Parathyroid adenoma (tissue), 2 donors: Measurements from ENCODE around the gene EGF.

Experiments used
- H2AFZ ChIP-seq: fragments of 300-600 bp; sonication (generic); one replicate; pipeline ENCODE4 v1.7.0; 2017; ENCODE audit warnings: antibody characterized with exemption, mild to moderate bottlenecking
- H3K27ac ChIP-seq: fragments of 300-600 bp; sonication (generic); one replicate; pipeline ENCODE4 v1.7.0; 2017
- H3K27me3 ChIP-seq: fragments of 300-600 bp; sonication (generic); one replicate; pipeline ENCODE4 v1.7.0; 2017; ENCODE audit warnings: low read length; ENCODE audit not compliant: control insufficient read depth, insufficient read depth
- H3K36me3 ChIP-seq: fragments of 300-600 bp; sonication (generic); one replicate; pipeline ENCODE4 v1.7.0; 2017; ENCODE audit warnings: low read length; ENCODE audit not compliant: control insufficient read depth, insufficient read depth
- H3K4me1 ChIP-seq: fragments of 300-600 bp; sonication (generic); one replicate; pipeline ENCODE4 v1.7.0; 2017; ENCODE audit warnings: control low read depth
- H3K4me2 ChIP-seq: fragments of 300-600 bp; sonication (generic); one replicate; pipeline ENCODE4 v1.7.0; 2017; ENCODE audit warnings: low read length
- H3K4me3 ChIP-seq: fragments of 300-600 bp; sonication (generic); one replicate; pipeline ENCODE4 v1.7.0; 2017; ENCODE audit warnings: low read depth, low read length
- H3K79me2 ChIP-seq: fragments of 300-600 bp; sonication (generic); one replicate; pipeline ENCODE4 v1.7.0; 2017; ENCODE audit warnings: control low read depth
- H3K9ac ChIP-seq: fragments of 300-600 bp; sonication (generic); one replicate; pipeline ENCODE4 v1.7.0; 2017; ENCODE audit warnings: mild to moderate bottlenecking
- H3K9me3 ChIP-seq: fragments of 300-600 bp; sonication (generic); one replicate; pipeline ENCODE4 v1.7.0; 2017; ENCODE audit warnings: low read length; ENCODE audit not compliant: control insufficient read depth
- CTCF ChIP-seq: fragments of 300-600 bp; sonication (generic); IDR thresholded peaks from one replicate; pipeline ENCODE4 v1.7.0; 2017; ENCODE audit warnings: antibody characterized with exemption, mild to moderate bottlenecking
- donor health status: primary hyperparathyroidism.

The EGF gene

GRCh38 chr4:109966891-109967481 lies 54.3 kb downstream of the EGF start:
- Histone ChIP-seq H3K4me1 (no peaks in the 10 kb centered on the region), H3K36me3 (no peaks in the 10 kb centered on the region), H3K9me3 (no peaks in the 10 kb centered on the region), H3K79me2 (no peaks in the 10 kb centered on the region), H3K27me3 (no peaks in the 10 kb centered on the region), H2AFZ (no peak overlapping the region), H3K4me3 (no peak overlapping the region), H3K27ac (no peak overlapping the region), H3K4me2 (no peak overlapping the region), H3K9ac (no peak overlapping the region)
- no peak for TF ChIP-seq CTCF

GRCh38 chr4:109967798-109968520 lies 55.3 kb downstream of the EGF start:
- H3K4me1 ChIP-seq = no peaks in the 10 kb centered on the region
- H3K27me3 ChIP-seq = no peaks in the 10 kb centered on the region
- no peak overlapping the region for H3K4me3 ChIP-seq
- no peak overlapping the region for H2AFZ ChIP-seq
- no peak overlapping the region for H3K4me2 ChIP-seq
- no peak for TF ChIP-seq CTCF
- H3K9ac ChIP-seq = no peak overlapping the region
- no peak overlapping the region for H3K27ac ChIP-seq
- H3K79me2 ChIP-seq = no peaks in the 10 kb centered on the region
- H3K9me3 ChIP-seq = no peaks in the 10 kb centered on the region
- no peaks in the 10 kb centered on the region for H3K36me3 ChIP-seq

GRCh38 chr4:109969087-109969486 lies 56.4 kb downstream of the EGF start:
- no peak overlapping the region for H3K4me2 ChIP-seq
- H3K9me3 ChIP-seq = no peaks in the 10 kb centered on the region
- no peaks in the 10 kb centered on the region for H3K79me2 ChIP-seq
- H3K27me3 ChIP-seq = no peaks in the 10 kb centered on the region
- TF ChIP-seq CTCF = no peak
- no peak overlapping the region for H3K4me3 ChIP-seq
- no peak overlapping the region for H2AFZ ChIP-seq
- no peak overlapping the region for H3K27ac ChIP-seq
- H3K9ac ChIP-seq = no peak overlapping the region
- H3K36me3 ChIP-seq = no peaks in the 10 kb centered on the region
- H3K4me1 ChIP-seq = no peaks in the 10 kb centered on the region

- TF ChIP-seq CTCF = no peak
These were observed 57.2 kb downstream of the EGF start for GRCh38 chr4:109969919-109970318.

More at GRCh38 chr4:109969919-109970318, 57.2 kb downstream of the EGF start:
- no peaks in the 10 kb centered on the region for H3K4me1 ChIP-seq
- H3K9me3 ChIP-seq = no peaks in the 10 kb centered on the region
- H3K4me2 ChIP-seq = no peak overlapping the region
- H3K27ac ChIP-seq = no peak overlapping the region
- no peak overlapping the region for H3K4me3 ChIP-seq
- no peak overlapping the region for H3K9ac ChIP-seq
- no peaks in the 10 kb centered on the region for H3K27me3 ChIP-seq
- H3K79me2 ChIP-seq = no peaks in the 10 kb centered on the region
- H3K36me3 ChIP-seq = no peaks in the 10 kb centered on the region
- H2AFZ ChIP-seq = no peak overlapping the region
